Choroid plexus epithelial cell (primary cell): Measurements from ENCODE around the gene SH3YL1.

Experiments
- DNase-seq: peaks from one replicate; pipeline ENCODE4 v3.0.0-alpha.2; 2010; ENCODE audit warnings: low read depth
- H3K4me3 ChIP-seq: 2 replicates; pipeline ENCODE4 v1.5.1; 2011; ENCODE audit warnings: low read depth, mild to moderate bottlenecking, control low read depth, low read length, moderate library complexity
- TF ChIP-seq, protein P1 (sequence below): conservative IDR thresholded peaks from 2 replicates; pipeline ENCODE4 v1.5.1; 2011; ENCODE audit warnings: low read depth, mild to moderate bottlenecking, control low read depth, inconsistent platforms, low read length, moderate library complexity

Gene SH3YL1

DNA sequence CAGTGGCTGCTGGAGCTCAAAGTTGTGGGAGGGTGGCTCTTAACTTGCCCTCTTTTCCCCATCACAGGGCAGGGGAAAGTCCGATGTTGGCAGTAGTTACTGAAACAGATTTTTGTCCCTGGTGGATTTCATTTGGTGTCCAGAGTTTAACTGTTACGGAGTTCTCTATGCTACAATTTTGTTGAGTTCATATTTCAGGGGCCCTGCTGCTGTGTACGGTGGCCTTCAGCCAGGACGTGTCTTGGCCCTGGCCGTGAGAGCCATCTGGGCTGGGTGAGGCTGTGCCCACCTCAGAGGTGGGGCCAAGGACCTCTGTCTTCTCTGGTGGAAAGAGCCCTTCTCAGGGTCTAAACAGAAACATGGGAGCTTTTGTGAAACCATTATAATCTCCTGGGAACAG is 67.4 kb downstream of the SH3YL1 start:
- TF ChIP-seq, protein P1, sequence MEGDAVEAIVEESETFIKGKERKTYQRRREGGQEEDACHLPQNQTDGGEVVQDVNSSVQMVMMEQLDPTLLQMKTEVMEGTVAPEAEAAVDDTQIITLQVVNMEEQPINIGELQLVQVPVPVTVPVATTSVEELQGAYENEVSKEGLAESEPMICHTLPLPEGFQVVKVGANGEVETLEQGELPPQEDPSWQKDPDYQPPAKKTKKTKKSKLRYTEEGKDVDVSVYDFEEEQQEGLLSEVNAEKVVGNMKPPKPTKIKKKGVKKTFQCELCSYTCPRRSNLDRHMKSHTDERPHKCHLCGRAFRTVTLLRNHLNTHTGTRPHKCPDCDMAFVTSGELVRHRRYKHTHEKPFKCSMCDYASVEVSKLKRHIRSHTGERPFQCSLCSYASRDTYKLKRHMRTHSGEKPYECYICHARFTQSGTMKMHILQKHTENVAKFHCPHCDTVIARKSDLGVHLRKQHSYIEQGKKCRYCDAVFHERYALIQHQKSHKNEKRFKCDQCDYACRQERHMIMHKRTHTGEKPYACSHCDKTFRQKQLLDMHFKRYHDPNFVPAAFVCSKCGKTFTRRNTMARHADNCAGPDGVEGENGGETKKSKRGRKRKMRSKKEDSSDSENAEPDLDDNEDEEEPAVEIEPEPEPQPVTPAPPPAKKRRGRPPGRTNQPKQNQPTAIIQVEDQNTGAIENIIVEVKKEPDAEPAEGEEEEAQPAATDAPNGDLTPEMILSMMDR: no peak
- H3K4me3 ChIP-seq: no peak overlapping the region
- no peak for DNase-seq

DNA sequence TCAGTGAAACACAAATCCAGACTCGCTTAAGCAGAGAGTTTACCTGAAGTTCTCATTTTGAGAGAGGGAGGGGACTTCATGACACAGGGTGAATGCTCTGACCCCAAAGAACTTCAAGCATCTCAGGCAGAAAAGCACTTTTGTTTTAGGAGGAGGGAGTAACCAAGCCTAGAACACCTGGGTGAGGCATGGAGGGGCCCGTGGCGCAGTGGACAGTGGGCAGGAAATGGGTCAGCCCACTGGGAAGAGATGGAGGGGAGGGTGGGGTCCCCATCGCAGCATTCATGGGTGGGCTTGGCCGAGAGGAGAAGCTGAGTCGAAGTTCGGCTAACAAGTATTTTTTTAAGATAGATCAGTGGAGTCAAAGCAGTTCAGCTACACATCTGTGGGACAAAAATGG is 67.9 kb downstream of the SH3YL1 start:
- H3K4me3 ChIP-seq: no peak overlapping the region
- TF ChIP-seq, protein P1: no peak
- DNase-seq: no peak

DNA sequence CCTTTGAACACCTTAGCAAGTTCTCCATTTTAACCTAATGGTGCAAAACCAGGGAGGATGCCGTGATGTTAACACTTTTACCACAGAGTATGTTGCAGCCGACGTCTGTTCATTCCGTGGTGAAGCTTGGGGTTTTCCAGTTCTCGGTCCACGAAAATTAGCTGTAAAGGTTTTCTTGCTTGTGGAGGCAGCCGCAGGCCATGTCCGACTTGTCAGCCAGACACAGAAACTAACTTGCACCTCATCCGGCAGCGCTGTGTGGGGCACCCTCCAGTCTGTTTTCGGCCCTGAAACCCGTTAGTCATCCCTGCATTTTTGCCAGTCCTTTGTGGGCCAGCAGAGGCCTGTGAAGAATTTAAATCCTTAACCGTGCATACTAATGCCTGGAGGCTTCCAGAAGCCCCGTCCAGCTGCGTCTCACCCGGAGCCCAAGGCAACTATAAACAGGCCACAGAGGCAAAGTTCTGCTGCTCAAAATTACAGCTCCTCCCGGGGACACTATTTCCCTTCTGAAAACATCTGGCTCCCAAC is 70.6 kb downstream of the SH3YL1 start:
- no peak overlapping the region for H3K4me3 ChIP-seq
- TF ChIP-seq, protein P1: no peak
- DNase-seq: no peak

DNA sequence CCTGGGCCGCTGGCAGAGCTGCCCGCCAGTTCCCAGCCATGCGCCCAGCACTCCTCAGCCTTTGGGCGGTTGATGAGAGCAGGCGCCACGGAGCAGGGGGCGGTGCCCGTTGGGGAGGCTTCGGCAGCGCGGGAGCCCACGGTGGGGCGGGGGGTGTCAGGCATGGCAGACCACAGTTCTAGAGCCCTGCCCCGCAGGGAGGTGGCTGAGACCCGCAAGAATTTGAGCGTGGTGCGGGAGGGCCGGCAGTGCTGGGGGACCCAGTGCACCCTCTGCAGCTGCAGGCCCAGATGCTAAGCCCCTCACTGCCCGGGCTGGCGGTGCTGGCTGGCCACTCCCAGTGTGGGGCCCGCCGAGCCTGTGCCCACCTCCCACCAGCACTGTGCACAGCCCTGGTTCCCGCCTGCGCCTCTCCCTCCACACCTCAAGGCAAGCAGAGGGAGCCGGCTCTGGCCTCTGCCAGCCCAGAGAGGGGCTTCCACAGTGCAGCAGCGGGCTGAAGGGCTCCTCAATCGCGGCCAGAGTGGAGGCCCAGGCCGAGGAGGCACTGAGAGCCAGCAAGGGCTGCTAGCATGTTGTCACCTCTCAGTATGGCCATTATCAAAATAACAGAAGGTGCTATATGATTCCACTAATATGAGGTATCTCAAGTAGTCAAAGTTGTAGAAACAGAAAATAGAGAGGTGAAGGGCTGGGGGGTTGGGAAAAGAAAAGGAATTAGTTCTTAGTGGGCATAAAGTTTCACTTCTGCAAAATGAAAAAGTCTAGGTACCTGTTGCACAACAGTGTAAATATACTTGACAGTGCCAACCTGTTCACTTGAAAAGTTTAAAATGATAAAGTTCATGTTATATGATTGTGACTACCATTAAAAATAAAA is 72.3 kb downstream of the SH3YL1 start:
- DNase-seq: no peak
- no peak overlapping the region for H3K4me3 ChIP-seq
- TF ChIP-seq, protein P1: no peak

DNA sequence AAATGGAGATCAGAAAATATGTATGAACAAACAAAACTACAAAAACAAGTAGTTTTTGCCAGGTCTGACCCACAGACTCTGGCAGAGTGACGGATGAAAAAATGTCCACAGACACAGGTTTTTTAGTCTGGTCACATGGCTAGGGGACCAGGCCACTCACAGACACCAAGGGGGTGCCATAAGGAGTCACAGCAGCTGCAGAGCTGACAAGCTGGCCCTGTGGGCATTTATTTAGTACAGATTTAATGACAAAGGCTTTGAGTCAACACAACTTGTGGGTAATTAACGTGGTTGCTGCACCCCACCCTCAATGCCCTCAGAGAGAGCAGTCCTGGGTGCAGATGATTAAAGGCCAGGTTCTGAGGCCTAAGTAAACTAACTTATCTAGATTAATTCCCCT is 76.0 kb downstream of the SH3YL1 start:
- no peak overlapping the region for H3K4me3 ChIP-seq
- no peak for DNase-seq
- TF ChIP-seq, protein P1: no peak

DNA sequence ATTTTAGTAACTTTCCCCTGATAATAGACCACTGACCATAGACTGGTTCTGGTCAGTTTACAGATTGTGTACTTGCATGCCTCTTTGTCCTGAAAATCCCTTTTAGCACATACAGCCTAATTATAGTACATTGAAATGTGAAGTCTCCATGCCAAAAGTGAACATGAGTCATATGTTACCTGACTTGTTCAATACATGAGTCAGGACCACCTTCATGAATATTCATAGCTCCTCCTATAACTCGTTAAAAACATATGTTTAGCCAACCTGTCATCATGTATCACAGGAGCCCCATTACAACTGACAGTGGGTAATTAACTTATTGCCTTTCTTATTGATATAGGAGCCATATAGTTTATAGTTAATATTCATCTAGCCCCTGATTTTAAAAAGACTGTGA is 78.6 kb downstream of the SH3YL1 start:
- no peak for DNase-seq
- TF ChIP-seq, protein P1: no peak
- no peak overlapping the region for H3K4me3 ChIP-seq

DNA sequence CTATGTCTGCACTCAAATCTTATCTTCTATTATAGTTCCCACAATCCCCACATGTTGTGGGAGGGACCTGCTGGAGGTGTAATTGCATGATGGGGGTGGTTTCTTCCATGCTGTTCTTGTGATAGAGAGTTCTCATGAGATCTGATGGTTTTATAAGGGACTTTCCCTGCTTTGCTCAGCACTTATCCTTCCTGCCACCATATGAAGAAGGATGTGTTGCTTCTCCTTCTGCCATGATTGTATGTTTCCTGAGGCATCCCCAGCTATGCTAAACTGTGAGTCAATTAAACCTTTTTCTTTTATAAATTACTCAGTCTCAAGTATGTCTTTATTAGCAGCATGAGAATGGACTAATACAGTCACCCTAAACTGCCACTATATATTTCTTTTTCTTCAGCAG is 79.1 kb downstream of the SH3YL1 start:
- TF ChIP-seq, protein P1: no peak
- DNase-seq: no peak
- no peak overlapping the region for H3K4me3 ChIP-seq
